ENCODE results near the gene AFF2.

Gene AFF2

GRCh38 chrX:148771440-148771839, 271.0 kb downstream of the AFF2 start:
- DNase-seq (ENCODE audit: low read depth) = no peak
- H3K4me3 ChIP-seq (ENCODE audit: control insufficient read depth, low read depth, low read length) = no peak overlapping the region
- TF ChIP-seq, protein P1, sequence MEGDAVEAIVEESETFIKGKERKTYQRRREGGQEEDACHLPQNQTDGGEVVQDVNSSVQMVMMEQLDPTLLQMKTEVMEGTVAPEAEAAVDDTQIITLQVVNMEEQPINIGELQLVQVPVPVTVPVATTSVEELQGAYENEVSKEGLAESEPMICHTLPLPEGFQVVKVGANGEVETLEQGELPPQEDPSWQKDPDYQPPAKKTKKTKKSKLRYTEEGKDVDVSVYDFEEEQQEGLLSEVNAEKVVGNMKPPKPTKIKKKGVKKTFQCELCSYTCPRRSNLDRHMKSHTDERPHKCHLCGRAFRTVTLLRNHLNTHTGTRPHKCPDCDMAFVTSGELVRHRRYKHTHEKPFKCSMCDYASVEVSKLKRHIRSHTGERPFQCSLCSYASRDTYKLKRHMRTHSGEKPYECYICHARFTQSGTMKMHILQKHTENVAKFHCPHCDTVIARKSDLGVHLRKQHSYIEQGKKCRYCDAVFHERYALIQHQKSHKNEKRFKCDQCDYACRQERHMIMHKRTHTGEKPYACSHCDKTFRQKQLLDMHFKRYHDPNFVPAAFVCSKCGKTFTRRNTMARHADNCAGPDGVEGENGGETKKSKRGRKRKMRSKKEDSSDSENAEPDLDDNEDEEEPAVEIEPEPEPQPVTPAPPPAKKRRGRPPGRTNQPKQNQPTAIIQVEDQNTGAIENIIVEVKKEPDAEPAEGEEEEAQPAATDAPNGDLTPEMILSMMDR (IDR thresholded peaks at IDR 0.05; ENCODE audit: control insufficient read depth, insufficient read depth, low read depth, low read length, missing control alignments) = no peak

DNA sequence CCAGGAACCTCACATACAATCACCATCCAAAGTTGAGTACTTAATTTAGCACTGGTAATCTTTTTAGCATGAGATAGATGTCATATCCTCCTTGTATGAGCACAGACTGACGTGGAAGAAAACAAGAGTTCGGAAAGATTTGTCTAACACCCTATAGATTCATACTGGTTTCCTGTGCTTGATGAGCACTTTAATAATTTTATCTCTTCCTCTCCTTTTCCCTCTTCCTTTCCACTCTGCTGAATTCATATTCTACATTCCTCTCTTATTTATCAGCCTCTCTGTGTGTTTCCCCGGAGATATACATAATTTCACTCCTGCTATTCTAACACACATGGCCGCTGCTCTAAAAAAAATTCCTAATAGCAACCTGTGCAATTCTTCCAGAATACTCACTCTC, 273.9 kb downstream of the AFF2 start:
- no peak for DNase-seq (ENCODE audit: low read depth)
- TF ChIP-seq, protein P1 (IDR thresholded peaks at IDR 0.05; ENCODE audit: control insufficient read depth, insufficient read depth, low read depth, low read length, missing control alignments) = no peak

DNA sequence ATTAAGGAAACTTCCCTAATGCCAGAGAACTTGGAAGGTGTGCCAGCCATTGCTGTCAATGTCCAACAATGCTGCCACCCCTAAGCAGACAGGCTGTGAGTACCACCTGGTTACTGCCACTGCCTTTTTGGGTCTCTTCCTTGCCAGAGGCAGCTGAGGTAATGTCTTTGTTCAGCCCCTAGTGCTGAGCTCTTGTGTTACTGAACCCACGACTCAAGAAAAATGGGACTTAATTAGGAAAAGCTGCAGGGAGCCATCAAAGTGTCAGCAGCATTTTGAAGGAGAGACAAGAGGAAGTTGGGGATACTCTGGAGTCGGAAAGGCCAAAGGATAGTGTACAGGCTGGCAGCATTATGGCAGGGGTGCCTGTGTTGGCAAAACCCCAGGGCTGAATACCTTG, 283.7 kb downstream of the AFF2 start:
- H3K4me3 ChIP-seq (ENCODE audit: control insufficient read depth, low read depth, low read length) = no peak overlapping the region
- DNase-seq (ENCODE audit: low read depth) = no peak
- TF ChIP-seq, protein P1 (IDR thresholded peaks at IDR 0.05; ENCODE audit: control insufficient read depth, insufficient read depth, low read depth, low read length, missing control alignments) = no peak

More for the DNA sequence above, 273.9 kb downstream of the AFF2 start:
- no peak overlapping the region for H3K4me3 ChIP-seq (ENCODE audit: control insufficient read depth, low read depth, low read length)

- no peak overlapping the region for H3K4me3 ChIP-seq (ENCODE audit: control insufficient read depth, low read depth, low read length)
- DNase-seq (ENCODE audit: low read depth) = no peak
- TF ChIP-seq, protein P1 (IDR thresholded peaks at IDR 0.05; ENCODE audit: control insufficient read depth, insufficient read depth, low read depth, low read length, missing control alignments) = no peak
Observed at GRCh38 chrX:148784856-148785255, 284.4 kb downstream of the AFF2 start.

DNA sequence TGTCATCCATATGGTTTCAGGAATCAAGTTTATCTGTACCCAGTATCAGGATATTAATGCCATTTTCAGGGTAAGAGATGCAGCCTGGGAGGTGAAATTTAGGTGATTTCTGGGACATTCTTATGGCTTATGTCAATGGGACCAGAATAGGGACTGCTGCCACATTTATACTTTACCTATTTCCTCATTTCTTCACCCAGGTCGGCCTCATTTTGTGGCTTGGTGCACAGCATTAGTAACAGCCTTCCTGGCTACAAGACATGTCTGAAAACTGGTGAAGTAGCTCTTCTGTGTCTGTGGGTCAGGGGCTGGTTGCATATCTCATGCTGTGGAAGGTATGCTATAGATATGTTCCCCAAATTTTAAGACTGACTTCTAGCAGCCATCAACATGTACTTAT, 284.8 kb downstream of the AFF2 start:
- TF ChIP-seq, protein P1 (IDR thresholded peaks at IDR 0.05; ENCODE audit: control insufficient read depth, insufficient read depth, low read depth, low read length, missing control alignments) = no peak
- no peak overlapping the region for H3K4me3 ChIP-seq (ENCODE audit: control insufficient read depth, low read depth, low read length)
- DNase-seq (ENCODE audit: low read depth) = no peak

- TF ChIP-seq, protein P1 (IDR thresholded peaks at IDR 0.05; ENCODE audit: control insufficient read depth, insufficient read depth, low read depth, low read length, missing control alignments) = no peak
Observed at GRCh38 chrX:148788449-148788848, 288.0 kb downstream of the AFF2 start.

DNA sequence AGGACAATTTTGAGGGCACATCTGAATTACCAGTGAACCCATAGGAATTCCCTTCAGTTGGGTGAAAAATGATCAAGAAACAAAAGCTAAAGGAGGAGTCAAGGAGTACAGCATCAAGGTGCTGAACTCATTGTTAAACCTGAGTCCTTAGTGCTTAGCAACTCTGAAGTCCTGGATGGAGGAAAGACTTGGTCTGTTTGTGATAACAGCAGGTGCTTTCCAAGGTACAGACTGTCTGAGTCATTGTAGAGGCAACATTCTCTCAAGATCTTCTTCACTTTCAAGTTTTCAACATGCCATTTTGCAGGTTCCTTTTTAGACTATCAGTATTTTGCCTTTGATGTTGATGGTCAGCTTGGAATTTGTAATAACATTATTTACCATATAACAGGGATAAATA, 293.9 kb downstream of the AFF2 start:
- DNase-seq (ENCODE audit: low read depth) = no peak
- H3K4me3 ChIP-seq (ENCODE audit: control insufficient read depth, low read depth, low read length) = no peak overlapping the region
- TF ChIP-seq, protein P1 (IDR thresholded peaks at IDR 0.05; ENCODE audit: control insufficient read depth, insufficient read depth, low read depth, low read length, missing control alignments) = no peak

More at GRCh38 chrX:148788449-148788848, 288.0 kb downstream of the AFF2 start:
- no peak for DNase-seq (ENCODE audit: low read depth)
- H3K4me3 ChIP-seq (ENCODE audit: control insufficient read depth, low read depth, low read length) = no peak overlapping the region
